Subcutaneous adipose tissue (tissue), 4 donors: ENCODE results near the gene PHETA1. TPM values are rescaled to one million over a fixed set of nuclear protein-coding genes. Genes with fewer than 3 reads are reported as not detected.

Experiments used
- CTCF ChIP-seq: fragments of 450-650 bp; IDR thresholded peaks from one replicate; pipeline ENCODE4 v1.5.1; 2016; ENCODE audit warnings: low read depth, mild to moderate bottlenecking, control low read depth, antibody characterized with exemption, moderate library complexity
- total RNA-seq, 4 donors: library from RNA; depleted of rRNA; stranded (reverse); fragments of >200 nt; gene quantifications; one replicate each; pipeline ENCODE4 v1.1.0, GENCODE V29; 2016

The PHETA1 gene
- total RNA-seq, 4 donors from 2014 or later: 2.8 to 14.1 (median 7.1) TPM

- no peak for TF ChIP-seq CTCF
Observed at GRCh38 chr12:111362687-111363475, 6.0 kb downstream of the PHETA1 start.

- no peak for TF ChIP-seq CTCF
Observed at GRCh38 chr12:111361717-111362576, 6.9 kb downstream of the PHETA1 start.

- TF ChIP-seq CTCF: no peak
Observed at GRCh38 chr12:111361073-111361716, 7.7 kb downstream of the PHETA1 start.

GRCh38 chr12:111360325-111360930, 8.5 kb downstream of the PHETA1 start:
- TF ChIP-seq CTCF: no peak

GRCh38 chr12:111359914-111360276, 9.0 kb downstream of the PHETA1 start:
- no peak for TF ChIP-seq CTCF

- TF ChIP-seq CTCF: no peak
Observed at GRCh38 chr12:111359231-111359913, 9.5 kb downstream of the PHETA1 start.
